HL-60/S4 treated with retinoic acid at 250 ng/mL for 4 days and 3 days (cell line): ENCODE measurements around the gene PTPRK.
"Not testable (repeated sequence)": the region's sequence is repeated elsewhere in the genome, so short reads cannot be mapped to it uniquely, and the experiment has no call there.

ENCODE experiments used
- in situ Hi-C: fragments of 300-500 bp; cut with MboI; formaldehyde crosslinking; loops from 2 replicates; pipeline ENCODE4 v1.7.0; 2022; ENCODE audit warnings: low sequenced_read_pairs

Gene PTPRK

GRCh38 chr6:128491610-128492206 is 28.7 kb downstream of the PTPRK start:
- in situ Hi-C loops, result no loop called here

- in situ Hi-C loops, result no loop called here
These were observed 29.3 kb downstream of the PTPRK start for GRCh38 chr6:128491100-128491581.

GRCh38 chr6:128487746-128488145 is 32.7 kb downstream of the PTPRK start:
- in situ Hi-C loops, result no loop called here

GRCh38 chr6:128487055-128487454 is 33.3 kb downstream of the PTPRK start:
- in situ Hi-C loops, result no loop called here

- in situ Hi-C loops, result not testable (repeated sequence)
These were observed 33.8 kb downstream of the PTPRK start for GRCh38 chr6:128486580-128486979.

GRCh38 chr6:128483472-128484135 is 36.8 kb downstream of the PTPRK start:
- in situ Hi-C loops, result no loop called here

- in situ Hi-C loops, result no loop called here
These were observed 37.8 kb downstream of the PTPRK start for GRCh38 chr6:128482642-128483041.

GRCh38 chr6:128479991-128480390 is 40.4 kb downstream of the PTPRK start:
- in situ Hi-C loops, result no loop called here

- in situ Hi-C loops, result no loop called here
These were observed 41.2 kb downstream of the PTPRK start for GRCh38 chr6:128479048-128479666.

- in situ Hi-C loops, result no loop called here
These were observed 42.0 kb downstream of the PTPRK start for GRCh38 chr6:128478230-128479047.

GRCh38 chr6:128474933-128475332 is 45.5 kb downstream of the PTPRK start:
- in situ Hi-C loops, result no loop called here

- in situ Hi-C loops, result no loop called here
These were observed 45.9 kb downstream of the PTPRK start for GRCh38 chr6:128474481-128474880.

GRCh38 chr6:128471907-128472306 is 48.5 kb downstream of the PTPRK start:
- in situ Hi-C loops, result no loop called here

GRCh38 chr6:128465368-128466343 is 54.7 kb downstream of the PTPRK start:
- in situ Hi-C loops, result no loop called here

- in situ Hi-C loops, result no loop called here
These were observed 55.6 kb downstream of the PTPRK start for GRCh38 chr6:128464790-128465189.

- in situ Hi-C loops, result no loop called here
These were observed 56.5 kb downstream of the PTPRK start for GRCh38 chr6:128463942-128464341.

- in situ Hi-C loops, result no loop called here
These were observed 58.9 kb downstream of the PTPRK start for GRCh38 chr6:128461501-128461900.

- in situ Hi-C loops, result no loop called here
These were observed 63.7 kb downstream of the PTPRK start for GRCh38 chr6:128456510-128457230.

- in situ Hi-C loops, result no loop called here
These were observed 64.4 kb downstream of the PTPRK start for GRCh38 chr6:128455959-128456358.

- in situ Hi-C loops, result no loop called here
These were observed 67.7 kb downstream of the PTPRK start for GRCh38 chr6:128452713-128453112.
